Measurements from ENCODE around the gene TARBP1.
"Not testable (repeated sequence)": the region's sequence is repeated elsewhere in the genome, so short reads cannot be mapped to it uniquely, and the experiment has no call there.

Gene TARBP1, protein sequence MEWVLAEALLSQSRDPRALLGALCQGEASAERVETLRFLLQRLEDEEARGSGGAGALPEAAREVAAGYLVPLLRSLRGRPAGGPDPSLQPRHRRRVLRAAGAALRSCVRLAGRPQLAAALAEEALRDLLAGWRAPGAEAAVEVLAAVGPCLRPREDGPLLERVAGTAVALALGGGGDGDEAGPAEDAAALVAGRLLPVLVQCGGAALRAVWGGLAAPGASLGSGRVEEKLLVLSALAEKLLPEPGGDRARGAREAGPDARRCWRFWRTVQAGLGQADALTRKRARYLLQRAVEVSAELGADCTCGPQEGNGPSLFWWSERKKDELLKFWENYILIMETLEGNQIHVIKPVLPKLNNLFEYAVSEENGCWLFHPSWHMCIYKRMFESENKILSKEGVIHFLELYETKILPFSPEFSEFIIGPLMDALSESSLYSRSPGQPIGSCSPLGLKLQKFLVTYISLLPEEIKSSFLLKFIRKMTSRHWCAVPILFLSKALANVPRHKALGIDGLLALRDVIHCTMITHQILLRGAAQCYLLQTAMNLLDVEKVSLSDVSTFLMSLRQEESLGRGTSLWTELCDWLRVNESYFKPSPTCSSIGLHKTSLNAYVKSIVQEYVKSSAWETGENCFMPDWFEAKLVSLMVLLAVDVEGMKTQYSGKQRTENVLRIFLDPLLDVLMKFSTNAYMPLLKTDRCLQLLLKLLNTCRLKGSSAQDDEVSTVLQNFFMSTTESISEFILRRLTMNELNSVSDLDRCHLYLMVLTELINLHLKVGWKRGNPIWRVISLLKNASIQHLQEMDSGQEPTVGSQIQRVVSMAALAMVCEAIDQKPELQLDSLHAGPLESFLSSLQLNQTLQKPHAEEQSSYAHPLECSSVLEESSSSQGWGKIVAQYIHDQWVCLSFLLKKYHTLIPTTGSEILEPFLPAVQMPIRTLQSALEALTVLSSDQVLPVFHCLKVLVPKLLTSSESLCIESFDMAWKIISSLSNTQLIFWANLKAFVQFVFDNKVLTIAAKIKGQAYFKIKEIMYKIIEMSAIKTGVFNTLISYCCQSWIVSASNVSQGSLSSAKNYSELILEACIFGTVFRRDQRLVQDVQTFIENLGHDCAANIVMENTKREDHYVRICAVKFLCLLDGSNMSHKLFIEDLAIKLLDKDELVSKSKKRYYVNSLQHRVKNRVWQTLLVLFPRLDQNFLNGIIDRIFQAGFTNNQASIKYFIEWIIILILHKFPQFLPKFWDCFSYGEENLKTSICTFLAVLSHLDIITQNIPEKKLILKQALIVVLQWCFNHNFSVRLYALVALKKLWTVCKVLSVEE (N-terminal part only)

DNA sequence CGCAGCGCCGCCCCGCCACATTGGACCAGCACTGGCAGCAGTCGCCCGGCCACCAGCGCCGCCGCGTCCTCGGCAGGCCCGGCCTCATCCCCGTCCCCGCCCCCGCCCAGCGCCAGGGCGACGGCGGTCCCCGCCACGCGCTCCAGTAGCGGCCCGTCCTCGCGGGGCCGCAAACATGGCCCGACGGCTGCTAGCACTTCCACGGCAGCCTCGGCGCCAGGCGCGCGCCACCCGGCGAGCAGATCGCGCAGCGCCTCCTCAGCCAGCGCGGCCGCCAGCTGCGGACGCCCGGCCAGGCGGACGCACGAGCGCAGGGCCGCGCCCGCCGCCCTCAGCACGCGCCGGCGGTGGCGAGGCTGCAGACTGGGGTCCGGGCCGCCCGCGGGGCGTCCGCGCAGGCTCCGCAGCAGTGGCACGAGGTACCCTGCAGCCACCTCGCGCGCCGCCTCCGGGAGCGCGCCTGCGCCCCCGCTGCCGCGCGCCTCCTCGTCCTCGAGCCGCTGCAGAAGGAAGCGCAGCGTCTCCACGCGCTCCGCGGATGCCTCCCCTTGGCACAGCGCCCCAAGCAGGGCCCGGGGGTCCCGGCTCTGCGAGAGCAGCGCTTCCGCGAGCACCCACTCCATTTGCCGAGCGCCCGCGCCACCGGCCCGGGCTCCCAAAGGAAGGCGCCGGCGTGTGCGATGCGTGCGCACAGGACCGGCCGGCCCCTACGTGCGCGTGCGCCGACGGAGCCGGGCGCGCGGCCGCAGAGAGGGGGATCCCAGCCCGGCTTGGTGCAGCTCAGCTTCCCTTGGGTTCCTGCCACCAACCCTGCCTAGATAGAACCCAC, at the start of gene TARBP1:
TSS of gene TARBP1 (minus strand) at position 699 of the 829 bp plus-strand sequence. CDS start at position 623, 76 bp downstream.
- peak; percentile 51 to 80 for DNase-seq

DNA sequence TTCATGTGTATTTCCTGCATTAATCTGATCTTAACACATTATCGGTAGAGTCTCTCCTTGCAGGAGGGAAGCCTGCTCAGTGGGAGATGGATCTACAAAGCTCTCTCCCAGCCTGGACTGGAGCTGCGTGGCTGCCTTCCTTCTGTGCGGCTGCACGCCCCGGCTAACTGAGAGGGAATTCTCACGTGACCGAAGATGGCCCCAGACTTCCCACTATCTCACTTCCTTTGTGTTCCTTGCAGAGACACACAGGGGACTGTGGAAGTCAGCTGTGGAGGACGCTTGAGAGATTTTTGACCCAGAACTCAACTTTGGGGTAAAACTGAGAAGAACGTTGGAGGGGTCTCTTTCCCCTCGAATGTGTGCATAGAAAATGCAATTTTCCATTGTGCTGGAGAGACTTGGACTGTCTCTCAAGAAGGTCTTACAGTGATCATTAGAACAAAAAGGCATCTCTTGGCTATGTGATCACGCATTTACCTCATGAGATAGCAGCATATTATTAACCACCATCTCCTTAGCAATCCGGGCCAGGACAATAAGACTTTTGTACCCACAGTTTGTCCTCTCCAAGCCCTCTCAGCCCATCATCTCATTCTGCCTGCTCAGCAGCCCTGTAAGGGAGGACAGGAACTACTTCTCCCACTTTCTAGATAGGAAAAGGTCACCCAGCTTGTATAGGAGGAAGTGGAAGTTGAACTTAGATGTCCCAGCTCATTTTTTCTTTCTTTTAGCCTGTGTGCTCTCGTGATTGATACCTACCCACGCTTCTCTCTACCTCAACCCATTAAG, 49.3 kb upstream of the TARBP1 start:
- DNase-seq, result no peak

DNA sequence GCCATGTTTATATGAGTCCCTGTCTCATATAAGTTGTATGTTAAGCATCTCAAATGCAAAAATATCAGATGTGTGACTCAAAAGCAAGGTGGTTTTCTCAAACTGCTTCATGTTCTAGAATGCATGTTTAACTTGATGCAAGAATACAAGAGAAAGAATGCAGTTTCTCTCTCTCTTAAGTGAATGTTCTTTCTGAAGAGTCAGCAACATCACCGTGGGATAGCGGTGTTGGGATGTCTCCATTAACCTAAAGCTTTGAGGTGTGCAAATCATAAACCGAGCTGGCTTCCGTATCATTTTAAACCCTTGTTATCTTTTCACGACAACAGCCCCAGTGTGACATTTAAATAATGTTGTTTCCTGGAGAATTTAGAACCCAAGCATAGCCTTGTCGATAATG, 48.4 kb upstream of the TARBP1 start:
- no peak for DNase-seq

DNA sequence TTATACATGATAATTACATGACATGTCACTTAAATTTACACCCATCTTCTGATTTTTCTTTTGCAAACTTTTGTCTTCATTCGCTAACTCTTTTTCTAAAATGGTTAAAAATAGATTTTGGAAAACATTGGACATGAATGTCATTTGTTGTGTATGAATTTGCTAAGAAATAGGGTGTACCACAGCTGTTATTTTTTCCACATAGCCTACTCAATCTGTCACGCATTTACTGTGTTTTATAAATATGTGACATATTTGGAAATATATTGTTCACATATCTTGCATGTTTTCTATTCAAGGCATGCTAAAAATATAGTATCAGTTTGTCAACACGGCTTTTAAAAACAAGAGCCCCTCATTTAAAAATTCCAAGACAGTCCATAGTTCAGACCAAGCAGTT, 47.9 kb upstream of the TARBP1 start:
- DNase-seq, result no peak

DNA sequence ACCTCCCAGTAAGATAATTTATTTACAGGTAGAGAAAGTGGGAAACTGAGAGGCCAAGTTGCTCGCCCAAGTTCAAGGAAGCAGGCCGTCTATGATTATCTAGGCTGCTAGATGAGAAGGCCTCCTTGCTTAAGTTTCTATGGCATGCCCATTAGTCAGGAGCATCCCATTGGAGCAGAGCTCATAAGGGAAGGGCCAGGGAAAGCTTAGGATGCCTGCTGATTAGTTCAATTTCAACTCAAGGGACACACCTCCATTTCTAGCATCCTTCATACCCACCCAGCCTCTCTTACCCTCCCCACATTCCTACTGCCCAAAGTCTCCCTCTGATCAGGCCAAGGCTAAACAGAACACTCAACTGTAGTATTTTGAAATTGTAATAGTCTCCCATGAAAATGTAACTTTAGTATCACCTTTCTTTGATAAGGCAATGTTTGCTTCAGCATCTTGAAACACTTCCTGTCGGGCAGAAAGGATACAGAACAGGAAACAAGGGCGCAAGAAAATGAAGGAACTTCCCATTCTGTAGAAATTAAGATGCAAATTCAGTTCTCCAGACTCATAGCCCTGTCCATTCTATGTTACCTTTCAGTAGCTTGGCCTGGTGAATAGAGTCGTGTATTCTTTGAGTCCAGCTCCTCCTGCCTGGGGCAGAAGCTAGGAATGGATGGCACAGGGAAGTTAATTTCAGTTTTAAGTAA, 46.3 kb upstream of the TARBP1 start:
- no peak for DNase-seq

DNA sequence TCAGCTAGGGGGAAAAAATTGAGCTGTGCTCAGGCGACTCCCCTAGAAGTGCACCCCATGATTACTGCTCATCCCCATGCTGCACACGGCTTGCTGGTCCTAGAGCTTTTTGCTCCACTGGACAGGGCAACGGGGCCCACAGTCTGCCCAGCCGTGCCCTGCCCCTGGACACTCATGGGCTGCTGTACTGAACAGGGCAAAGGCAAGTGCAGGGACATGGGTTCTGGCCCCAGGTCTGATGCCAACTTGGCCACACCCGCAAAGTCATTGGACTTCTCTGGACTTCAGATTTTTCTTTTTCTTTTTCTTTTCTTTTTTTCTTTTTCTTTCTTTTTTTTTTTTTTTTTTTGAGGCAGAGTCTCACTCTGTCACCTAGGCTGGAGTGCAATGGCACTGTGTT, 42.9 kb upstream of the TARBP1 start:
- DNase-seq, result no peak

DNA sequence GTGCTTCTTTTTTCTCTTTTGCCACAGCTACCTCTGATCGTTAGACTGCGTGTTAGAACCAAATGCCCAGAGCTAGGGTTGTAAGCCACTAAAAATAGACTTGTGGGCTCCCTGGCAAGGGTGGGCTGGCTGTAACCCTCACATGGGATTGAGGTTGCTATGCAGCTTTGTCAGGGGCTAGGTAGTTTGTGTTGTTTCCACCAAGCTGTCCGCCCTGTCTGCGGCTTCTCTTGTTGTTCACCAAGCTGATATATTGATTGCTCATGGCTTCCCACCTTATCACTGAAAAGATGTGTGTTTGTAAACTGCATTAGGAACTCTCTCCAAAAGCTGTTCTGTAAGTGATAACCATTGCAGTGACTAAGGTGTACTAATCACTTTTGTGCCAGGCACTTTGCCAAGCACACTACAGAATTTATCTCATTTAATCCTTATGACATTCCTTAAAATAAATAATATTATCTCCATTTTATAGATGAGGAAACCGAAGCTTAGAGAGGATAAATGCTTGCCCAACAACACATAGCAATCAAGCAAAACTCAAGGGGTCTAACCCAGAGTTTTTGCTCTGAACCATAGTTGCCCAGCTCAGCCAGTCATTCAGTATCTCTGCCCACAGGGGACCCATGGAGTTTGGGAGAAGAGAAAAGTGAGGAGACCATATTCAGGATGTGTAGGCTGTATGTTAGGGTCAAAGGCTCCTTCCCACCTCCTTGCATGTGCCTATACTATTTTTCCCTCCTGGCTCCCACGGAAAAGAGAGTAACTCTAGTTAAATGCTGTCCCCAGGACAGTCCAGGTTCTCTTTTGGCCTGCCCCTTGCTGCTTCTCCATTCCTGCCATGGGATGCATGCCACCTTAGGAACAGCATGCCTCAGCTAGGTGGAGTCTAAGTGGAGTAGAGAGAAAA, 42.2 kb upstream of the TARBP1 start:
- no peak for DNase-seq

DNA sequence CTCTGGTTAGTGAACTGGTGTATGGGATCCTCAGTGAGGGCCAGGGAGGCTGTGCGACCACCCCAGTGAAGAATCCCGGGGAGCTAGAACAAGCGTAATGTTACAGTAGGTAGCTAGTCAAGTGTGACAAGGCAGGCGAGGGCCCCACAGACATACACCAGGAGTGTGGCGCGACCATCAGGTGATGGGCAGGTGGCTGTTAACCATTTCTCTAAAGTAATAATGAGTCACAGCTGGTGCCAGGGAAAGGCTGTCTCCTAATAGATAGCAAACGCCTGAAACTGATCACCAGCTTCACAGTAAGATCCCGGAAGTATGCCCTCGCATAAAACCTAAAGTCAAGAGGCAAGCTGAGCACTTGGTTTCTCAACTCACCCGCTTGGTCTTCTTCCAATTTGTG, 40.5 kb upstream of the TARBP1 start:
- peak in 1 of 2 experiments; percentile 17 for DNase-seq

DNA sequence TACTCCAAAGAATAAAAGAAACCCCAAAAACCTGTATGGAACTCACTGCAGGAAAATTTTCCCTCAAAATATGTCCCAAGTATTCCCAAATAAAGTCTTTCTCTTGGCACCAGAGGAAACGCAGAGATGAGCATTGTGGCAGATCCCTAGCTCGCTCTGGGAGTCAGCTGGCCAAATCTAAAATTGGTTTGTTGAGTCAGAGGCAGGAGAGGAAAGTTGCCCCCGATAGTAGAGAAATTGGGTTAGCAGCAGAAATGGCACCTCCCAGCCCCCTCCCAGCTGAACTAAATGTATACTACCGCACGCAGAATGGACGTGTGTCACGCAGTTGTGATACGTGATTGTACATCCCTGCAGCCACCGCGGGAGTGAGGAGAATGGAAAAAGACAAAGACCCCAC, 39.9 kb upstream of the TARBP1 start:
- no peak for DNase-seq

DNA sequence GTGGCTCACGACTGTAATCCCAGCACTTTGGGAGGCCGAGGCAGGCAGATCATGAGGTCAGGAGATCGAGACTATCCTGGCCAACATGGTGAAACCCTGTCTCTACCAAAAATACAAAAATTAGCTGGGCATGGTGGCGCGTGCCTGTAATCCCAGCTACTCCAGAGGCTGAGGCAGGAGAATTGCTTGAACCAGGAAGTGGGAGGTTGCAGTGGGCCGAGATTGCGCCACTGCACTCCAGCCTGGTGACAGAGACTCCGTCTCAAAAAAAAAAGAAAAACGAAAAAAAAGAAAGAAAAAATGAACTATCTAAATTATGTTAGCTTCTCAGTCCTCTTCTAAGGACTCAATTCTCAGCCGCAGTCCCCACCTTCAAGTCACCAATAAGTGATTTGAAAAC, 39.1 kb upstream of the TARBP1 start:
- not testable (repeated sequence) for DNase-seq

DNA sequence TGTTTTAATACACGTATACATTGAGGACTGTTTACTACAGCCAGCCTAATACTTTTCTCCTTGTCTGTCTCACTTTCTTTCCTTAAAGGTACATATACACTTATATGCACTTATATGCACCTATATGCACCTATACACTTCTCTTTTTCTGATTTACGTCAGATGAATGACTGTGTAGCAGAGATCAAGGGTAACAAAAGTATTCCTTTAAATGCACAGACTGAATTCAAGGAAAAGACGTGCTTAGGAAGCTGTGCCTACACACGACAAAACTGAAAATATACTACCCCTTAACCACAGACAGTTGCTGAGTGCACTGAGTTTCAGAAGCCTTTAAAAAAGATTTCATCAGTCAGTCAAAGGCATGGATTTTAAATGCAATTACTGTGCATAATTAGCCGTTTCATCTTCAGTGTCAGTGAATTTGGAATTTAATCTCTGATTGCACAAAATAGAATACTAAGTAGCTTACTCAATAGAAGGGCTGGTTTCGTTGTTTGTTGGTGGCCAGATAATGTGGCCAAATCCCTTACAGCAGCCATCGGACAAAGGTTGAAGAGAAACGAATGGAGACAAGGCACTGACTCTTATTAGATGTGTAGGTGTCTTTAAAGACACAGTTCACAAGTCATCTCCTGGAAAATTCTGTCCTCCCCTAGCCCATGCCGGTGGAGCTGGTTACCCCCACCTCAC, 38.3 kb upstream of the TARBP1 start:
- DNase-seq, result no peak

DNA sequence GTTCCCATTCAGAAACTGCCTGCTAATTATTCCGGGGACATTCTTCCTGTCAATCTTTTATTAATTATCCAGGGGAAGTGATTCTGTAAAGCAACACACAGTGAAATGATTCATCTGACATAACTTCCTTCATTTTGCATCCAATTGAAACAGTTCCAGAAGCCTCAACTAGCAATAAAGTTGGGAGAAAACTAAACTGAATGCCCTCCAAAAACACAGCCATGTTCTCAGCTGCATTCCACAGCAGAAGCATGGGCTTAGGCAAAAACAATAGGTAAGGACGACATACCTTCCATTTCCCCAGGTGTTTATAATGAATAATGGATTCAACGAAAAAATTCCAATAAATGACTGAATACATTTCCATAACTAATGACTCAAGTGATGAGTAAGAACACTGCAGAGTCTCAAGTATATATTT, 36.9 kb upstream of the TARBP1 start:
- DNase-seq, result no peak

DNA sequence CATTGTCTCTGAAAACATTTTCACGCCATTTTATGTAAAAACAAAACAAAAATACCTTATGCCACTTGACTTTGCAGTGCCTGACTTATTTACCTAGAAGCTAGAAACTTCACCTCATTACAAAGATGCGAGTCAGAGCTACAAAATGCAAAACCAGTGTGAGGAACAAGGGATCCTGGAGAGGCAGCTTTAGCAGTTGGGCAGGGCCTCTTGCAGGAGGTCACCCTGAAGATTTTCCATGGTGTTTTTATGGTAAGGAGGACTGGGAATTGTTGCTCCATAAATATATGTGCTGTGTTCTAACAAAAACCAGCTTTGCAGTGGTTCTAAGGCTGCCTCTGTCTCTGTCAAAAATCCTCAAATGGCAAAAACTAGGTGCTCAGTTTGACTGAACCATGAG, 36.4 kb upstream of the TARBP1 start:
- DNase-seq, result no peak

DNA sequence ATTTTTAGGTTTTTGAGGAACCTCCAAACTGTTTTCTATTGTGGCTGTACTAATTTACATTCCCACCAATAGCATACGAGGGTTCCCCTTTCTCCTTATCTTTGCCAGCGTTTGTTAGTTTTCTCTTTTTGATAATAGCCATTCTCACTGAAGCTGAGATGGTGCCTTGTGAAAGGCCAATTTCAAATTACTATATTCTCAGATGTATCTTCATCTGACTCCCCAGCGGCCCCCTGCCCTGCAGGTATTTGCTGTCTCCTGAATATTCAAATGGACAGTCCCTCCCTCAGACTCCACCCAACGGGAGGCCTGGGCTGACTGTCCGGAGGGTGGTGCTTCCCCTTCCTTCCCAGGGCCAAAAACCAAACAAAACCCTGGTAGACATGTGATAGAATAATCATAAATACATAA, 33.5 kb upstream of the TARBP1 start:
- DNase-seq, result no peak

DNA sequence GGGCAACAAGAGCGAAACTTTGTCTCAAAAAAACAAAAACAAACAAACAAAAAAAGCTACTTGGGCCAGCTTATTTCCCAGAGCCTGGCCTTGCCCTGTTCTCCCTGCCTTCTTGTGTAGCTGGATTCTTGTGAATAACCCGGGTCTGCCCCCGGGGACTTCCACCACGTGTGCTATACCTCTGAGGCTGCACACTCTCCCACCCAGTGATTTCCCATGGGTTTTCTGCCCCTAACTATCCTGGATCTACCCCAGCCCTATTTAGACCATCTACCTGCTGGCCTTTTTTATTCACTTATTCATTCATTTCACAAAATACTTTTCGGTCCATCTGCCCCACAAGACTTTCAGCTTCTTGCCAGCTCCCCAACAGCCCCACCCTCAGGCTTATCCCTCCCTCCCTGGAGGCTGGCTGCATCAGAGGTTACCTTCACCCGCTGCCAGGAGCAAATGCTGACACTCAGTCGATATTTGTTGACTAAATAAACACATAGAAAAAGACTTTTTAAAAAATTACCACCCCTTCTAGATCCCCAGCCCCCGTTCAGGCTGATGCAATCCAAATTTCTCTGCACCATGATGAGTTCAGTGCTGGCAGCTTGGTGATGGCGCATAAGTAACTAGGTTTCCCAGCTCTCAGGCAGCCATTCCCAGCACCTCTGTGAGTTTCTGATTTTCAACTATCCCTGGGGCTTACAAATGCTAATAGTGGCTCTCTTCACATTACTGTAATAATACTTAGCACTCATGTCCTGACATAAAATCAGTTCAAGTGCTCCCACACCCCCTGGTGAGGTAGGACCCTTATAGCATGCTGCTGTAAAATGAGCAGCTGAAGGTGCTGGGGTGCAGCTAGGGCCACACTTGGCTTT, 30.7 kb upstream of the TARBP1 start:
- peak in 1 of 2 experiments; percentile 44 for DNase-seq

DNA sequence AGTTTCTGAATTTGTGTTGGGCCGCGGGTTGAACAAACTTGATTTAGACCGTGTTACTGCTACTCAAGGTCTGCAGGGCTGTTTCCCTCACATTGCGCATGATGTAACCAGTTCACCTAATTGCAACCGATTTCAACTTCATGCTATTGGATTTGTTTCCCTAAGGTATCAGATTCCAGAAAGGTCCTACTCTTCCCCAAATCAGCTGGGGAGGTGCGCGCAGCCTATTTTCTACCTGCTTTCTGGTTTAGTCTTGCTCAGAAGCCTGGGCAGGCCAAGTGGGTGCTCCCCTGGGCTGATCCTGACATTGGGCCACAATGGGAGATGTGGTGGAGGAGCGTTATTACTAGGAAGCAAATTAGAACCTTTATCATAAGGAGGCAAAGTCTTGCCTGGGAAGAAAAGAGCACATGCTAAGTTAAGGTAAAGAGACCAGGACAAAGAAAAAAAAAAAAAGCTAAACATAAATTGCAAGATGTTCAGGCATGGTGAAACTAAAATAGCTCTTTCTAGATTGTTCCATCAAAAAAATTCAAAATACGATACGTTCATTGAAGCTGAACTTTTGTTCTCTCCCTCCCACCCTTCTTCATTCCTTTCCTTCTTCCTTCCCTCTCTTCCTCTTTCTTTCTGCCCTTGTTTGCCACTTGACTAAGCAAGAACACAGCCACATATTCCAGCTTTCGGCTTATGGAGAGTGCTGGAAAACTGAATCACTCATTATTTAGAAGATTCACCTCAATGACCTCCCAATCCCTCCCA, 28.8 kb upstream of the TARBP1 start:
- no peak for DNase-seq

DNA sequence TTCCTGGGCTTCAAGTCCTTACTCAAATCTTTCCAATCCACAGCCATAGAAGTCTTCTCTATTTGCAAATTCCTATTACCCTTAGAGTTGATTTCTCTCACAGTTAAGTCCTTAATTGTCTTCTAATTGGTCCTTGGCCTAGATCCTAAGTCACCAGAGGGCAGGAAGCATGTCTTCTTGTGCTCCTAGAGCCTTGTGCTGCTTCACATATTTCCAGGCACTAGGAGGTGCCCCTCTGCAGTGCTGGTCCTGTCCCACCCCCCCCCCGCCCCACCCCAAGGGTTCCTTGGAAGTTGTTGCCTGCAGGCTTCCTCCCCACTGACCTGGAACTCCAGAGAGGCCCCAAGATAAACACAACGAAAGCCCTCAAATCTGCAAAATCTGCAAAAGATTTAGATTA, 28.1 kb upstream of the TARBP1 start:
- DNase-seq, result no peak

Data from NCI-H524 (cell line).